Measurements from ENCODE around the gene CSPG5.

DNA sequence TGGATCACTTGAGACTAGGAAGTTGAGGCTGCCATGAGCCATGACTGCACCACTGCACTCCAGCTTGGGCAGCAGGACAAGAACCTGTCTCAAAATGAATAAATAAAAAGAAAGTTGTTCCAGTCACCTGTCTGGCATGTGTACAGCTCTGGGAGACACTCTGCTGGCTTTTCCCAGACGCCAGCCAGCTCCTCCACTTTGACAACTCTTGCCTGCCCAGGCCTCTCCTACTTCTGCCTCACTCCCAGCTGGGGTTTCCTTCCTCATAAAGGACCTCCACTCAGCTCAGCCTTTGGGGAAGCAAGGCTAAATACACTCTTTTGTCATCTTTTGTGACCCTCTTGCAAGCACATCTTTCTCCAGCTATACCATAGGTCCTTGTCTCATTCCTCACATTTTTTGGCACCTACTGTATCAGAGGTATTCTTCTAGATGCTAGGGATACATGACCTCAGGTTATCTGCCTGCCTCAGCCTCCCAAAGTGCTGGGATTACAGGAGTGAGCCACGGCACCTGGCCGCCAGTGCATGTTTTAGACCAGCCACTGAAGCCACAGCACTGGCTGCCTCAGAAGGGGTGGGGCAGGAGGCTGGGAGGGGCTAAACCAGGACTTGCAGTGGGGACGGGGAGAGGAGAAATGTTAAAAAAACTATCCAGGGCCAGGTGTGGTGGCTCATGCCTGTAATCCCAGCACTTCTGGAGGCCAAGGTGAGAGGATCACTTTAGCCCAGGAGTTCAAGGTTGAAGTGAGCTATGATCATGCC is 55.2 kb downstream of the CSPG5 start:
- no peak for TF ChIP-seq KLF1 (tag by site-specific recombination; IDR thresholded peaks at IDR 0.05)
- no peak for TF ChIP-seq ZNF132 (tag by site-specific recombination; IDR thresholded peaks at IDR 0.05; ENCODE audit: borderline replicate concordance)
- TF ChIP-seq KLF9 (tag by site-specific recombination; IDR thresholded peaks at IDR 0.05; ENCODE audit: low read depth), result no peak
- TF ChIP-seq, protein P1, sequence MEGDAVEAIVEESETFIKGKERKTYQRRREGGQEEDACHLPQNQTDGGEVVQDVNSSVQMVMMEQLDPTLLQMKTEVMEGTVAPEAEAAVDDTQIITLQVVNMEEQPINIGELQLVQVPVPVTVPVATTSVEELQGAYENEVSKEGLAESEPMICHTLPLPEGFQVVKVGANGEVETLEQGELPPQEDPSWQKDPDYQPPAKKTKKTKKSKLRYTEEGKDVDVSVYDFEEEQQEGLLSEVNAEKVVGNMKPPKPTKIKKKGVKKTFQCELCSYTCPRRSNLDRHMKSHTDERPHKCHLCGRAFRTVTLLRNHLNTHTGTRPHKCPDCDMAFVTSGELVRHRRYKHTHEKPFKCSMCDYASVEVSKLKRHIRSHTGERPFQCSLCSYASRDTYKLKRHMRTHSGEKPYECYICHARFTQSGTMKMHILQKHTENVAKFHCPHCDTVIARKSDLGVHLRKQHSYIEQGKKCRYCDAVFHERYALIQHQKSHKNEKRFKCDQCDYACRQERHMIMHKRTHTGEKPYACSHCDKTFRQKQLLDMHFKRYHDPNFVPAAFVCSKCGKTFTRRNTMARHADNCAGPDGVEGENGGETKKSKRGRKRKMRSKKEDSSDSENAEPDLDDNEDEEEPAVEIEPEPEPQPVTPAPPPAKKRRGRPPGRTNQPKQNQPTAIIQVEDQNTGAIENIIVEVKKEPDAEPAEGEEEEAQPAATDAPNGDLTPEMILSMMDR (tag by site-specific recombination; IDR thresholded peaks at IDR 0.05), result no peak
- TF ChIP-seq KLF8 (tag by site-specific recombination; IDR thresholded peaks at IDR 0.05), result no peak
- no peak for TF ChIP-seq ZFP3 (tag by site-specific recombination; IDR thresholded peaks at IDR 0.05; ENCODE audit: low read depth)
- TF ChIP-seq ZNF24 (tag by site-specific recombination; IDR thresholded peaks at IDR 0.05), result no peak
- no peak for TF ChIP-seq KLF10 (tag by site-specific recombination; IDR thresholded peaks at IDR 0.05)
- TF ChIP-seq ZNF140 (tag by site-specific recombination; IDR thresholded peaks at IDR 0.05), result no peak
- TF ChIP-seq, protein P2, sequence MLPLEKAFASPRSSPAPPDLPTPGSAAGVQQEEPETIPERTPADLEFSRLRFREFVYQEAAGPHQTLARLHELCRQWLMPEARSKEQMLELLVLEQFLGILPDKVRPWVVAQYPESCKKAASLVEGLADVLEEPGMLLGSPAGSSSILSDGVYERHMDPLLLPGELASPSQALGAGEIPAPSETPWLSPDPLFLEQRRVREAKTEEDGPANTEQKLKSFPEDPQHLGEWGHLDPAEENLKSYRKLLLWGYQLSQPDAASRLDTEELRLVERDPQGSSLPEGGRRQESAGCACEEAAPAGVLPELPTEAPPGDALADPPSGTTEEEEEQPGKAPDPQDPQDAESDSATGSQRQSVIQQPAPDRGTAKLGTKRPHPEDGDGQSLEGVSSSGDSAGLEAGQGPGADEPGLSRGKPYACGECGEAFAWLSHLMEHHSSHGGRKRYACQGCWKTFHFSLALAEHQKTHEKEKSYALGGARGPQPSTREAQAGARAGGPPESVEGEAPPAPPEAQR (tag by site-specific recombination; IDR thresholded peaks at IDR 0.05), result no peak
- no peak for TF ChIP-seq ZNF274 (IDR thresholded peaks at IDR 0.05; ENCODE audit: low read length)
- no peak for TF ChIP-seq ZNF274 (tag by site-specific recombination; IDR thresholded peaks at IDR 0.05; ENCODE audit: borderline replicate concordance)
- TF ChIP-seq, protein P3, sequence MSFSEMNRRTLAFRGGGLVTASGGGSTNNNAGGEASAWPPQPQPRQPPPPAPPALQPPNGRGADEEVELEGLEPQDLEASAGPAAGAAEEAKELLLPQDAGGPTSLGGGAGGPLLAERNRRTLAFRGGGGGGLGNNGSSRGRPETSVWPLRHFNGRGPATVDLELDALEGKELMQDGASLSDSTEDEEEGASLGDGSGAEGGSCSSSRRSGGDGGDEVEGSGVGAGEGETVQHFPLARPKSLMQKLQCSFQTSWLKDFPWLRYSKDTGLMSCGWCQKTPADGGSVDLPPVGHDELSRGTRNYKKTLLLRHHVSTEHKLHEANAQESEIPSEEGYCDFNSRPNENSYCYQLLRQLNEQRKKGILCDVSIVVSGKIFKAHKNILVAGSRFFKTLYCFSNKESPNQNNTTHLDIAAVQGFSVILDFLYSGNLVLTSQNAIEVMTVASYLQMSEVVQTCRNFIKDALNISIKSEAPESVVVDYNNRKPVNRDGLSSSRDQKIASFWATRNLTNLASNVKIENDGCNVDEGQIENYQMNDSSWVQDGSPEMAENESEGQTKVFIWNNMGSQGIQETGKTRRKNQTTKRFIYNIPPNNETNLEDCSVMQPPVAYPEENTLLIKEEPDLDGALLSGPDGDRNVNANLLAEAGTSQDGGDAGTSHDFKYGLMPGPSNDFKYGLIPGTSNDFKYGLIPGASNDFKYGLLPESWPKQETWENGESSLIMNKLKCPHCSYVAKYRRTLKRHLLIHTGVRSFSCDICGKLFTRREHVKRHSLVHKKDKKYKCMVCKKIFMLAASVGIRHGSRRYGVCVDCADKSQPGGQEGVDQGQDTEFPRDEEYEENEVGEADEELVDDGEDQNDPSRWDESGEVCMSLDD (tag by site-specific recombination; IDR thresholded peaks at IDR 0.05), result no peak
- no peak for TF ChIP-seq ZNF19 (tag by site-specific recombination; IDR thresholded peaks at IDR 0.05; ENCODE audit: low read depth)
- no peak for TF ChIP-seq ZNF23 (tag by site-specific recombination; IDR thresholded peaks at IDR 0.05; ENCODE audit: borderline replicate concordance)
